Measurements from ENCODE around the gene SIRT2.
A peak's percentile ranks its signal among the peaks of the same experiment; 100 is the strongest.
"Not testable (repeated sequence)": the region's sequence is repeated elsewhere in the genome, so short reads cannot be mapped to it uniquely, and the experiment has no call there.

Gene SIRT2

DNA sequence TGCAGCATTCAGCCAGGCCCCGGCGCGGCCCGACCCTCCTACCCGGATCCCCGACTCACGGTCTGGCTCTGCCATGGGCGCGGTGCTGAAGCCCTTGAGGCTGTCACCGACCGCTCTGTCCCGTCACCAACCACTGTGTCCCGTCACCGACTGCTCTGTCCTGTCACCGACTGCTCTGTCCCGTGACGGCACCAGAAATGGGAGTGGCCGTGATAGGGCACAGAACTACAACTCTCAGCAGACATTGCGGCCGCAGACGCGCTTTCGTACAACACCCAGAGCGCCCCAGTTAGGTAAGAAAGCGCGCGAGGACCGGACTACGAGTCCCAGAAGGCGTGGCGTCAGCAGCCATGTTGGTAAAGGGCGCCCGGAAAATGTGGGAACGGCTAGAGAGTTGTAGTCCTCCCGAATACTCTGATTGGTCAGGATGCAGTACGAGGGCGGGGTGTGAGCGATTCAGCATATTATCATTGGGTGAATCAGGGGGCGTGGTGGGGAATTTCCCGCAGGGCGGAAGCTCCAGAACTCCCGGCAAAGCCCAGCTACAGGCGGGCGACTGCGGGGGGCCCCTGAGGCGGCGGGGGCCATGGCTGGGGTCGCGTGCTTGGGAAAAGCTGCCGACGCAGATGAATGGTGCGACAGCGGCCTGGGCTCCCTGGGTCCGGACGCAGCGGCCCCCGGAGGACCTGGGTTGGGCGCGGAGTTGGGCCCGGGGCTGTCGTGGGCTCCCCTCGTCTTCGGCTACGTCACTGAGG, at the start of gene SIRT2, which contains the start of gene NFKBIB:
Gene SIRT2 (minus strand): TSS at position 172 of the 755 bp plus-strand sequence. CDS start 97 bp downstream, at position 75.
Gene NFKBIB (plus strand): TSS at position 523 of the 755 bp plus-strand sequence. CDS start 64 bp downstream, at position 587.
- peak; percentile 99 for DNase-seq

DNA sequence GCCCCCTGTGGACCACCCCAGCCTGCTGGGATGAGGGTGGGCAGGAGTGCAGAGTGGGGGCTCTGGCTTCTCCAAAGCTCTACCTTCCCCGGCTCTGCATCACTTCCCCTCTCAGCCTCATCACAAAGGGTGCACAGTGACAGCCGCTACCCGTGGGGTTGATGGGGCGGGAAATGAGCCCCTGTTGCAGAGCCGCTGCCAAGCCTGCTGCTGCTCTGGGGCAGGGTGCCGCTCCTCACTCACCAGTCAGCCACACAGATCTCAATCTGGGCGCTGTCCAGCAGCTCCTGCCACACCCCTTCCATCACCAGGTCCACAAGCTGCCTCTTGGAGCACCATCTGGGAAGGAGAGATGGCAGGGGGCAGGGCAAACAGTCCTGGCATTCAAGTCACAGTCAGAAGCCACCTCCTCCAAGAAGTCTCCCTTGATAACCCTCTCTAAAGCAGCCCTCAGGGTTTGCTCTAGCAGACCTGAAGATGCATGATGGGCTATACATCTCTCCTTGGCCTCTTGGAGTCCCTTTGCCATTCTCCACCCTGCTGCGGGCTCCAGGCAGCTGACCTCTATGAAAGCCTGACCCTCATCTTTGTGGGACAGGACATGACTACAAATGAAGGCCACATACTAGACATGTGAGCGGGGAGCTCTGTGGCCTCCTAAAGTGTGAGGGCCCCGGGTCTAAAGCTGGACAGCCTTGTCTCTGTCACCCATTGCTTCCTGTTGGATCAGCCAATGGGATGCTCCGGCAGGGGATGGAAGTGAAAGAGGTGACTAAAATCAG, 47.0 kb upstream of the SIRT2 start:
- no peak for DNase-seq

DNA sequence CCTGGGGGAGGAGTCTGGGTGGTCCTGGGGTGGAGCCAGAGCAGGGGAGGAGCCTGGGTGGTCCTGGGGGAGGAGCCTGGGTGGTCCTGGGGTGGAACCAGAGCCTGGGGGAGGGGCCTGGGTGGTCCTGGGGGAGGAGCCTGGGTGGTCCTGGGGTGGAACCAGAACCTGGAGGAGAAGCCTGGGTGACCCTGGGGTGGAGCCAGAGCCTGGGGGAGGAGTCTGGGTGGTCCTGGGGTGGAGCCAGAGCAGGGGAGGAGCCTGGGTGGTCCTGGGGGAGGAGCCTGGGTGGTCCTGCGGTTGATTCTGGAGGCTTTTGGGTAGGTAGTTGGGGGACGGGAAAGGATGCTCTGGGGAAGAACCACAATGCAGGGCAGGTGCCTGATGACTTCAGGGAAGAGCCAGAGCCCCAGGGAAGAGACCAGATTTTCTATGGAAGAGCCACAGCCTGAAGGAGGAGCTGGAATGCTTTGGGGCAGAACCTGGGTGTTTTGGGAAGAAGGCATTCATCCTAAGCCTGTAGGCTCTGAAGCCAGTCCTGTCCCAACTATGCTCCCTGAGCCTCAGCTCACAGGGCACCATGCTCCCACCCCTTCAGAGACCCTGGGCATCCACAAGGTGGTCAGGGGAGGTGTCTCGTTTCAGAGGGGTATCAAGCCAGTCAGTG, 46.3 kb upstream of the SIRT2 start:
- DNase-seq, result no peak

DNA sequence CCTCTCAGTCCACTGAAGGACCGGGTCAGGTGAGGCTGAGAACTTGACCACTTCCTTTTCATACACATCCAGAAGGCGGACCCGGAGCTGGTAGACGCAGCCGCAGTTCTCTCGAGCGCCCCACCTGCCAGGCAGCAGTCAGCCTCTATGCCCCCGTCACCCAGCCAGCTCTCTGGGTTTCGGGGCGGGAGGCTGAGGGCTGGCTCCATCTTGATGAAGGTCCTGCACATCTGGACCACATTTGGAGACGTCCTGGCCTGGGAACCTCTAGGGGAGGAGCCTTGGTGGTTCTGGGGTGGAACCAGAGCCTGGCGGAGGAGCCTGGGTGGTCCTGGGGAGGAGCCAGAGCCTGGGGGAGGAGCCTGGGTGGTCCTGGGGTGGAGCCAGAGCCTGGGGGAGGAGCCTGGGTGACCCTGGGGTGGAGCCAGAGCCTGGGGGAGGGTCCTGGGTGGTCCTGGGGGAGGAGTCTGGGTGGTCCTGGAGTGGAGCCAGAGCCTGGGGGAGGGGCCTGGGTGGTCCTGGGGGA, 45.6 kb upstream of the SIRT2 start:
- no peak for DNase-seq

DNA sequence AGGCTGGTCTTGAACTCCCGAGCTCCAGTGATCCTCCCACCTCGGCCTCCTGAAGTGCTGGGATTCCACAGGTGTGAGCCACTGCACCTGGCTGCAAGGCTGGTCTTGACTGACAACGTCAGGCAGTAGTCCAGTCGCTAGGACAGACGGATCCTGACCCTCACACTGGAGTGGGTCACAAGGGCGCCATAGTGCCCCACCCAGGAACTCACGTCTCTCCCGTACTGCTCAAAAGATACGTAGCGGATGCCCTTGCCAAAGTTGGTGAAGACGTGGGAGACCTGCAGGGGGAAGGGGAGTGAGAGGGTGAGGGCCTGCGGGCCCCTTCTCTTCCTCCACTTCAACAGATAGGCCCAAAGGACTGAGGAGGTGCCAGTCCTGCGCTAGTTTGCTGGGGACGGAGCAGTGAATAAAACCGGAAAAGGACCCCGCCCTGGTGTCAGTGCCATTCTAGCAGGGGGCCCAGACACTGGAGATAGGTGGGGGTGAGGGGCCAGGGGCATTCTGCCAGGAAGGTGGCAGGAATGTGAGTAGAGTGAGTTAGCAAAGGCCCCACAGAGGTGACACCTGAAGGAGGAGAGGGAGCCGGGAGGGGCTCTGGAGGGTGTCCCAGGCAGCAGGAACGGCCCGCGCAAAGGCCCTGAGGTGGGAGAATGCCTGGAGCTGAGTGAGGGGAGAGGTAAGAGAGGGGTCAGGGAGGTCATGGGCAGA, 43.2 kb upstream of the SIRT2 start:
- no peak for DNase-seq

DNA sequence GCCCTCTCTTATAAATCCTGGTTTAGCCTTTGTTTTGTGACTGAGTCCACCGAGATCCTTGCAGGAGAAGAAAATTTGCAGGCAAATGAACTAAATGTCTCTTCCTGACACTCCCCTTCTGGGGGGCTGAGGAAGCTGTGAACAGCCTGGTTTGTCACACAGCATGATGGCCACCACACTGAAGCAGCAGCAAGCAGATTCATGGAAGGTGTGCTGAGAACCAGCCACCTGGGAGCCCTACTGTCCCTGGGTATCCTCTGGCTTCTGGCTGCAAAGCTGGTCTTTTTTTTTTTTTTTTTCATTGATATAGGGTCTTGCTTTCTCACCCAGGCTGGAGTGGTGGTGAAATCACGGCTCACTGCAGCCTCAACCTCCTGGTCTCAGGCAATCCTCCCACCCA, 42.6 kb upstream of the SIRT2 start:
- DNase-seq, result no peak

DNA sequence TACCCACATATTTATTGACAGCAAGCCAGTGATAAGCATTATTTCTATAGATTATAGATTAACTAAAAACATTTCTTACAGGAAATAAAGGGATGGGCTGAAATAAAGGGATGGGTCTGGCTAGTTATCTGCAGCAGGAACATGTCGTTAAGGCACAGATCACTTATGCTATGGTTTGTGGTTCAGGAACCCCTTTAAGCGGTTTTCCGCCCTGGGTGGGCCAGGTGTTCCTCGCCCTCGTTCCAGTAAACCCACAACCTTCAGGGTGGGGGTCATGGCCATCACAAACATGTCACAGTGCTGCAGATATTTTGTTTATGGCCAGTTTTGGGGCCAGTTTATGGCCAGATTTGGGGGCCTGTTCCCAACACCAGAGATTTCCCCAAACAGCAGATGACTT, 42.0 kb upstream of the SIRT2 start:
- DNase-seq, result not testable (repeated sequence)

DNA sequence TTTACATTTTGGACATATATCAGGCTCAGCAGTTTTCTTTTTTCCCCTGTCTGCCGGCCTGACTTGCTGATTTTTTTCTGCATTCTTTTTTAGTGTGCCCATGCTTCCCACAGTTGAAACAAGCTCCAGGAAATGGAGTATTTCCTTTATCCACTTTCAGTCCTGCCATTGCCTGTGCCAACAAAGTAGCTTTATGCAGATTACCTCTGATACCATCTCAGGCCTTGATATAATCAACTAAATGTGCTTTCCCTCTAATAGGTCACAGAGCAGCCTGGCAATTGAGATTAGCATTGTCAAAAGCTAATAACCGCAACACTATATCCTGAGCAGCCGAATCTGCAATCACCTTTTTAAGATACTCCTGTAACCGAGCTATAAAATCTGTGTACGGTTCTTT, 40.5 kb upstream of the SIRT2 start:
- no peak for DNase-seq

DNA sequence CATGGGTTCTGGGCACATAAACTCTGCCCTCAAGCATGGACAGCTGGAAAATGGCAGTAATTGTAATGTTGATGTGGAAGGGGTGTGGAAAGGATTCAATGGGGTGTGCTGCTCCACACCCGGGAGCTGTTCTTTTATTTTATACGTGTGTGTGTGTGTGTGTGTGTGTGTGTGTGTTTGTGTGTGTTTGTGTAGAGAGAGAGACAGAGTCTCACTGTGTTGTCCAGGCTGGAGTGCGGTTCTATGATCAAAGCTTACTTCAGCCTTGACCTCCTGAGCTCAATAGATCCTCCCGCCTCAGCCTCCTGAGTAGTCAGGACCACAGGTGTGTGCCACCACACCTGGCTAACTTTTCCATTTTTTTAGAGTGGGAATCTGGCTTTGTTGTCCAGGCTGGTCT, 34.1 kb upstream of the SIRT2 start:
- no peak for DNase-seq

DNA sequence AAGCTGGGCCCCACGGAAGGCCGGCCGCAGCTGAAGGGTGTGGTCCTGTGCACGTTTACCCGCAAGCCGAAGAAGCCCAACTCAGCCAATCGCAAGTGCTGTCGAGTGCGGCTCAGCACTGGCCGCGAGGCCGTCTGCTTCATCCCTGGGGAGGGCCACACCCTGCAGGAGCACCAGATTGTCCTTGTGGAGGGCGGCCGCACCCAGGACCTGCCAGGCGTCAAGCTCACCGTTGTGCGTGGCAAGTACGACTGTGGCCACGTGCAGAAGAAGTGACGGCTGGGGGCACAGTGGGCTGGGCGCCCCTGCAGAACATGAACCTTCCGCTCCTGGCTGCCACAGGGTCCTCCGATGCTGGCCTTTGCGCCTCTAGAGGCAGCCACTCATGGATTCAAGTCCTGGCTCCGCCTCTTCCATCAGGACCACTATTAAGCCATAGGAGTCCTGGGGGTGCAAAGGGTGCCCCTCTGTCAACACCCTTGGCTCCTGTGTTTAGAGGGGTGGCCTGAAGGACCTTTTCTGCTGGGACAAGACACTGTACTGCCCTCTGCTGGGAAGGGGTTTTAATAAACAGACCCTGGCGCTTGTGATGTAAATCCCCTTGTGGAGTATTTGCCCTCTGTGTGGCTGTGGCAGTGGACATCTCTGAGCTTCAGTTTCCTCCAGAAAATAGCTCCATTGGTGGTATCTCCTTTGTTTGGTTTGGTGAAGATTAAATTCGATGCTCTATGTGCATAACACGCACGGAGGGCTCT, 33.2 kb upstream of the SIRT2 start:
- no peak for DNase-seq

DNA sequence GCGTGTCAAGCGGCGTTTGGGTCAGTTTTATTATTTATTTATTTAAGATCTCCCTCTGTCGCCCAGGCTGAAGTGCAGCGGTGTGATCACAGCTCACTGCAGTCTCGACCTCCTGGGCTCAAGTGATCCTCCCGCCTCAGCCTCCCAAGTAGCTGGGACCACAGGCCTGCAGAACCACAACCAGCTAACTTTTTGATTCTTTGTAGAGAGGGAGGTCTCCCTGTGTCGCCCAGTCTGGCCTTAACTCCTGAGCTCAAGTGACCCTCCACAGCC, 32.0 kb upstream of the SIRT2 start:
- DNase-seq, result no peak

DNA sequence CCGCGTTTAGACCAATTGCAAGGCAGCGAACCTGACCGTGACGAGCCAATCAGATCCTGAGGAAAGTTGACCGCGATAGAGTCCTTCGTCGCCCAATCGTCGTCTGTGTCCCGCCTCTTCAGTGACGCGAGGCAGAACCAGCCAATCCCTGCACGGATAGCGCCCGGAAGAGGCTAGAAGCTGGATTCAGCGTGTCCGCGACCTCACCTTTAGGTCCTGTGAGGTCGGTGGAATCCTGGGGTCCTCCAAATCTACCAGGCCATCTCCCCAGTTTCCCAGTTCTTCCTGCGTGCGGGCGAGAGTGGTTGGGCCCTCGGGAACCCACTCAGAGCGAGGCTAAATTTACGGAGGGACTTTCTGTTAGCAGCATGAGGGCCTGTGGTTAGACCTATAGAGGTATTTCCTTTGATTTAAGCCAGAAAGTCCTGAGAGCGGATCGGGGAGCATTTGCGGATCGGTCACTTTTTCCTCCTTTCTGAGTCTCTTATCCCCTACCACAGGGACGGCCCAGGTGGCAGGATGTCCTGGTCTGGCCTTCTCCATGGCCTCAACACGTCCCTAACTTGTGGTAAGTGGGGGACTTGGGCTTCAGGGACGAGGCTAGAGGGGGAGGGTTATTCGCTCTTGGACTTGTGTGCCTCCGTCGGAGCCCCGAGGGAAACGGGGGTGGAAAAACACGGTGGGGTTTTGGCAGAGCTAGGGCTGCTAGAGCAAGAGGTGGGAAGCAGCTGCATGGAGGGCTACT, 31.5 kb upstream of the SIRT2 start, which contains the start of gene MRPS12:
Gene MRPS12 (plus strand): TSS at position 169 of the 745 bp plus-strand sequence. CDS start 351 bp downstream, at position 520.
- DNase-seq, result peak; percentile 97

DNA sequence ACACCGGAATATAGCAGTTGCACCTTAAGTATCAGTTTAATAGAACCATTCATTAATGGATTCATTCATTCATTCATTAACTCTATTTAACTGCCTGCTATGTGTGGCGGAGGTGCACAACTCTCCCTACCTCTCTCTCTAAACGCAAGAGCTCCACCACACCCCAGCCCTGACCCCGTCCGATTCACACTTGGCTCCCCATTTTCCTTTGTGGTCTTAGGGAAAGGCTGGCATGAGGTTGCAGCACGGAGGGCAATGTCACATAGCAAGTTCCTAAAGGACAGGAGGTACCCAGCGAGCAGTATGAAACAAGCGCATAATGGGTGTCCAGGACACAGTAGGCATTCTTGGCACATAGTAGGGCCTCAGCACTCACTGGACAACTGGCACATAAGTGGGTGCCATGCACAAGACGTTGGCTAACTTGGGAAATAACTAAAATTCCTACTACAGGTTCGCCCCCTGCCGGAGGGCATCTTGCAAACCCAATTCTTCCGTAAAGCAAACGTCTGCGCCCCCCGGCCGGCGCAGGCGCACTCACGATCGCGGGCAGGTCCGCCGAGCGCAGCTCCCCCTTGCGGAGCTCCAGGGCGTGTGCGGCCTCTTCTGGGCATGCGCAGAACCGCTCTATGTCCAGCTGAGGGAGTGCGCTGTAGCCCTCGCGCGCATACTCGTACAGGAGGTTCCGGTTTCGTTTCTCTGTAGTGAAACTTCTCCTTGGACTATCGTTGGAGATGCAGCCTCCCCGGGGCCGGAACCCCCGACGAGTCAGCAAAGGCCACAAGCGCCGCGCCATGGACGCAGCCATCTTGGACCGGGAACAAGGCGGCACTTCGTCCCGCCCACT, 30.7 kb upstream of the SIRT2 start, which contains the start of gene SARS2:
Gene SARS2 (minus strand): TSS at position 835 of the 847 bp plus-strand sequence. CDS start 27 bp downstream, at position 808.
- peak; percentile 88 for DNase-seq

DNA sequence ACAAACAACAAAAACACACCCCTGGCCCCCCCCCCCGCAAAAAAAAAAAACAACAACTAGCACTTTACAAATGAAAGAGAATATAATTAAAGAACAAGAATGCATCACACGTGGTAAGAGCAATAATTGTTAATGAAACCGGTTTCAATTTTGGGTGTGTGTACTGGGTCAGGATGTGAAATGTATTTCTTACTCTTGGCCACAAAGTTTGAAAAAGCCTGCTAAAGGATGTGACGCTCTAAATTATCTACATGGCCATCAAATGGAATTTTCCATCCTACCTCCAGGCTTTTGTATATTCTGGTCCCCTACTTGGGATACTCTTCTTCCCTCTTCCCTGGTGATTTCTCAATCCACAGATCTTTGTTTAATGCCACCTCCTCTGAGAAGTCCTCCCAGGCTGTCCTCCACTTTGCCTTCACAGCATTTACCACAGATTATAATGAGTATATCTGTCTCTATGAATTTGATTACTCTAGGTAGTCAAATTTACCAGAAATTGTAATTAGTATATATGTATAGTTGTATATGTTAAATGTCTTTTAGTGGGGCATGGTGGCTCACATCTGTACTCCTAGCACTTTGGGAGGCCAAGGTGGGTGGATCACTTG, 29.1 kb upstream of the SIRT2 start:
- DNase-seq, result no peak

DNA sequence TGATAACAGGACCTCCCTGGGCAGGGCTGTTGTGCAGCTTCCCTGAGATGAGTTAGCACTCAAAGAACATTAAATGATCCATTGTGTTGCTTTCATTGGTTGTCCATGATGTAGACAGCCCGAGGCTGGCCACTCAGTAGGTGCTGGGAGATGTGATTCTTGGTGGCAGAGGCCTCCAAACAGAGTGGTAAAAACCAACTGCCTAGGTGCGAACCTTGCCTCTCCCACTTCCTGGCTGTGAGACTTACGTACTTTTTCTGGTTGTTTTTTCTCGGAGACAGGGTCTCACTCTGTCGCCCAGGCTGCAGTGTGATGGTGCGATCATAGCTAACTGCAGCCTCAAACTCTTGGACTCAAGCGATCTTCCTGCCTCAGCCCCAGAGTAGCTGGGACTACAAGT, 25.0 kb upstream of the SIRT2 start:
- DNase-seq, result no peak

DNA sequence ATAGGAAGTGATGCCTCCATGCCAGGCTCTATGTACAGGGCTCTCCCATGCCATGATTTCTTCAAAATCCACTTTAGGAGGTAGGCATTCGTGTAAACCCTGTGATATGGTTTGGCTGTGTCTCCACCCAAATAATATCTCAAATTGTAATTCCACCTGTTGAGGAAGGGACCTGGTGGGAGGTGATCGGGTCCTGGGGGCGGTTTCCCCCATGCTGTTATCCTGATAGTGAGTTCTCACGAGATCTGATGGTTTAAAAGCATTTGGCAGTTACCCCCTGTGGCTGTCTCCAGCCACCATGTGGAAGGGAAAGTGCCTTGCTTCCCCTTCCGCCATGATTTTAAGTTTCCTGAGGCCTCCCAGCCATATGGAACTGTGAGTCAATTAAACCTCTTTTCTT, 23.1 kb upstream of the SIRT2 start:
- DNase-seq, result no peak

DNA sequence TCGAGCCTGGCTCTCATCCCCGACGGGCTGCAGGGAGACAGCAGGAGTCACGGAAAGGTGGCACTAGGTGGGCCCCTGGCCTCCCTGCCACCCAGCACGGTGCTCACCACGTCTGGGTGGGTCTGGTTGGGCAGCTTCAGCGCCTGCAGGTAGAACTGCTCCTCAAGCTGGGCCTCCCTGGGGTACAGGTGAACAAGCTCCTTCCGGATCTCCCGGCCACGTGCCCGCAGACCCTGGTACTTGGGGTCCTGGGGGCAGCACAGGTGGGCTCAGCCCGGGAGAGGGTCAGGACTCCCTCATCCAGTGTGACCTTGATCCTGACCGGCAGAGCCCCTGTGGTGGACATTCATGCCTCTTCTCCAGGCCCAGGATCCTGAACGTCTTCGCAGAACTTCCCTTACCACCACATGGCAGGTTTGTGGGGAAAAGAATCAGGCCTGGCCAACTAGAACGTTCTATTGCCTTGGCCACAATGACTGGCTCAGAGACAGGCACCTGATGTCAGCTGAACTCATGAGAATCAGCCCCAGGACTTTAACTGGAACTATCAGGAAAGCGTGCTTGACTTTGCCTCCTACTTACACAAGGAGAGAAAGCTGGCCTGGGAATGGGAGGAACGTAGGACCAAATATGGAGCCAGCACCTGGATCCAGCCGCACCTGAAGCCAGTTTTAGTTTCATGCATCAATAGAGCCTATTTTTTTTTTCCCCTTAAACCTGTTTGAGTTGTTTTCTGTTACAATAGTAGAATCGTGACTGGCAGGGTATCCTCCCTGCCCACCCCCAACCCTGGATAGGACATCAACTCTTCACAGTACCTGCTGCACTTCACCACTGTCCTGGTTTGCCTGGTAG, 22.2 kb upstream of the SIRT2 start:
- no peak for DNase-seq

DNA sequence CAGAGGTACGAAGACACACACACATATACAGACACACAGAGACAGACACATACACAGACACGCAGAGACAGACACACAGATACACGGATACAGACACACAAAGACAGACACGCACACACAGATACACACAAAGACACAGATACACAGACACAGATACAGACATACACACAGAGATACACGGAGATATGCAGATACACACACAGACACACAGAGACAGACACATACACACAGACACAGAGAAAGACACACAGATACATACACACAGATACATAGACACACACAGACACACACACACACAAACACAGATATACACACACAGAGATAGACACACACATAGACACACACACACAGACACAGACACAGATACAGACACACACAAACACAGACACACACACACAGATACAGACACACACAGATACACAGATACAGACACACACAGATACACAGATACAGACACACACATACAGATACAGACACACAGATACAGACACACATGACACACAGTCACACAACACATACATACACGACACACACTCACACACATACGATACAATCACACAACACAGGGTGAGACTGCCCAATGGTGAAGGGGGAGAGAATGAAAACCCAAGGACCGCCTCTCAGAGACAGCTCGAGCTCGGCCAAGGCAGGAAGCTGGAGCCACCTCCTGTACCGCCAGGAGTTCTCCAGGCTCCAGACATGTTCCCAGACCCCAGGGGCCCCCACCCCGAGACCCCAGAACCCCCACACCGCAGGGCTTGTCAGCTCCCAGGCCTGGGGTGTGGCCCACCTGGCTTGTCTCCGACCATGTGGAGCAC, 21.4 kb upstream of the SIRT2 start:
- no peak for DNase-seq
